K562 (cell line): Measurements from ENCODE around the gene MGA. TPM values are rescaled to one million over a fixed set of nuclear protein-coding genes. Genes with fewer than 3 reads are reported as not detected.

Experiments used
- ATAC-seq: fragments of 200-7000 bp; cut with Tn5 transposase; 3 replicates; pipeline ENCODE4 v1.9.1; 2020; ENCODE audit warnings: moderate library complexity
- BruUV-seq: library from RNA; stranded (reverse); fragments of 400-500 nt; replicated peaks from 2 replicates; lab custom pipeline; 2021; lab: Mats Ljungman, UMichigan
- CTCF ChIA-PET: fragments of 300-600 bp; formaldehyde crosslinking; extraction: SDS; loops from one replicate; lab custom pipeline; 2021; ENCODE audit warnings: low intra/inter-chr PET ratio; lab: Yijun Ruan, JAX
- POLR2A ChIA-PET: fragments of 300-600, 350-650 bp; sonication (Branson Sonifier 250); formaldehyde crosslinking; extraction: SDS; loops from one replicate; lab custom pipeline; 2021; ENCODE audit warnings: antibody characterized with exemption, inconsistent platforms; lab: Yijun Ruan, JAX
- DNase-seq, 4 experiments: peaks; one replicate each; pipeline versions ENCODE4 v3.0.0 to v3.0.0-alpha.2; 2011 to 2018; ENCODE audit warnings: low spot score in 3 of 4, mixed read lengths in 3 of 4; ENCODE audit errors: extremely low read depth in 1 of 4
- FAIRE-seq: peaks from 2 replicates; lab custom pipeline; 2011; peaks lifted over from hg19 to GRCh38; lab: Jason Lieb, UNC
- H2AFZ ChIP-seq: 2 replicates; pipeline ENCODE4 v1.6.0; 2011; ENCODE audit warnings: low read depth, low read length, control low read depth, inconsistent platforms
- H3K27ac ChIP-seq: fragments of 200-600 bp; 3 replicates; pipeline ENCODE4 v1.8.0; 2011; ENCODE audit warnings: low read depth, mild to moderate bottlenecking, control low read depth, inconsistent platforms, low read length, moderate library complexity, mixed read lengths; ENCODE audit errors: extremely low read depth
- H3K27me3 ChIP-seq, 2 experiments: fragments of 300-600 bp in 1 of 2; 2 replicates in 1 of 2; 3 replicates in 1 of 2; pipeline versions ENCODE4 v1.6.0 to v1.8.0; 2011; ENCODE audit warnings: inconsistent platforms in 2 of 2, low read length in 2 of 2, mild to moderate bottlenecking in 1 of 2, mixed read lengths in 1 of 2, moderate library complexity in 1 of 2; ENCODE audit not compliant: control insufficient read depth in 2 of 2, insufficient read depth in 2 of 2
- H3K36me3 ChIP-seq: fragments of 300-600 bp; 3 replicates; pipeline ENCODE4 v1.8.0; 2011; ENCODE audit warnings: mild to moderate bottlenecking, low read length, inconsistent platforms; ENCODE audit not compliant: control insufficient read depth, insufficient read depth
- H3K4me1 ChIP-seq, 2 experiments: fragments of 200-600 bp in 1 of 2; replicated peaks in 1 of 2; 2 replicates in 1 of 2; 3 replicates in 1 of 2; pipeline versions ENCODE4 v1.5.1 to v1.8.0; 2011; ENCODE audit warnings: inconsistent platforms in 2 of 2, low read length in 2 of 2, mild to moderate bottlenecking in 1 of 2, mixed read lengths in 1 of 2, moderate library complexity in 1 of 2; ENCODE audit not compliant: control insufficient read depth in 2 of 2, insufficient read depth in 2 of 2
- H3K4me2 ChIP-seq: 2 replicates; pipeline ENCODE4 v1.6.1; 2011; ENCODE audit warnings: low read length, control low read depth, inconsistent platforms, mixed read lengths; ENCODE audit not compliant: insufficient read depth
- H3K4me3 ChIP-seq: fragments of 200-600 bp; sonication (generic), shearing (Covaris generic); 2 replicates; pipeline ENCODE4 v1.5.1; 2016; ENCODE audit warnings: control low read depth, inconsistent platforms
- H3K79me2 ChIP-seq: fragments of 200-600 bp; 3 replicates; pipeline ENCODE4 v1.8.0; 2011; ENCODE audit warnings: low read length, inconsistent platforms; ENCODE audit not compliant: control insufficient read depth, insufficient read depth
- H3K9ac ChIP-seq, 2 experiments: 2 replicates each; pipeline versions ENCODE4 v1.6.0 to v1.6.1; 2011; ENCODE audit warnings: low read depth in 2 of 2, low read length in 2 of 2, control low read depth in 1 of 2, inconsistent platforms in 1 of 2, mild to moderate bottlenecking in 1 of 2, mixed read lengths in 1 of 2; ENCODE audit not compliant: insufficient read depth in 1 of 2
- H3K9me1 ChIP-seq: one replicate; pipeline ENCODE4 v1.6.0; 2011; ENCODE audit warnings: inconsistent platforms, mild to moderate bottlenecking, low read length, moderate library complexity; ENCODE audit not compliant: control insufficient read depth, insufficient read depth
- H3K9me3 ChIP-seq: replicated peaks from 2 replicates; pipeline ENCODE4 v1.5.1; 2011; ENCODE audit warnings: low read depth, low read length, inconsistent platforms; ENCODE audit not compliant: control insufficient read depth, insufficient read depth
- H4K20me1 ChIP-seq: replicated peaks from 2 replicates; pipeline ENCODE4 v1.6.1; 2011; ENCODE audit warnings: low read length, inconsistent platforms, mixed read lengths; ENCODE audit not compliant: control insufficient read depth, insufficient read depth
- ZNF282 ChIP-seq: sonication (generic); formaldehyde crosslinking; IDR thresholded peaks from 2 replicates; pipeline ENCODE4 v1.8.1; 2023; ENCODE audit warnings: missing genetic modification reagents
- ZNF431 ChIP-seq: sonication (generic); formaldehyde crosslinking; IDR thresholded peaks from 2 replicates; pipeline ENCODE4 v1.8.0; 2022; ENCODE audit warnings: mild to moderate bottlenecking, missing genetic modification reagents
- ZNF589 ChIP-seq: fragments of 200-800 bp; sonication (Bioruptor generic); IDR thresholded peaks from 2 replicates; pipeline ENCODE4 v1.6.1; 2016; ENCODE audit warnings: low read depth, missing genetic modification characterization, missing compliant biosample characterization
- ZNF592 ChIP-seq: fragments of 450-650 bp; IDR thresholded peaks from 2 replicates; pipeline ENCODE4 v1.6.1; 2017; ENCODE audit warnings: antibody characterized with exemption, mild to moderate bottlenecking
- WGBS: fragments of 100-300 bp; shearing (Covaris generic); methylation state at CpG from one replicate; pipeline ENCODE4 v1.1.6; 2016; ENCODE audit warnings: low coverage, mixed read lengths; ENCODE audit not compliant: insufficient coverage; ENCODE audit errors: missing lambda C conversion rate; 5-methylcytosine and 5-hydroxymethylcytosine counted together
- in situ Hi-C: fragments of 300-500 bp; cut with MboI; formaldehyde crosslinking; loops from 4 replicates; pipeline ENCODE4 v1.15.0; 2018; ENCODE audit warnings: inconsistent platforms, mixed read lengths
- intact Hi-C: fragments of 100-400 bp; cut with micrococcal nuclease; formaldehyde crosslinking; loops from 2 replicates; pipeline ENCODE4 v1.14.2; 2022
- polyA plus RNA-seq, 8 experiments: library from polyadenylated mRNA; depleted of rRNA in 4 of 8; stranded (reverse) in 5 of 8; unstranded in 3 of 8; fragments of >200 nt; fragmentation: Nextera tagmentation in 2 of 8; fragmentation: Illumina TruSeq in 1 of 8; extraction: Ambion mirVana in 2 of 8; extraction: Trizol in 1 of 8; gene quantifications; 2 replicates each; pipeline versions ENCODE4 v1.2.1 to v1.2.3, GENCODE V29; 2011 to 2014; ENCODE audit warnings: inconsistent platforms in 1 of 8, missing spikeins in 1 of 8
- total RNA-seq, 7 experiments: library from RNA; depleted of rRNA in 6 of 7; stranded (reverse); fragments of >200 nt in 6 of 7; fragmentation: Illumina TruSeq in 2 of 7; extraction: Trizol in 2 of 7; gene quantifications; 2 replicates each; pipeline versions ENCODE4 v1.2.1 to v1.2.3, GENCODE V29; 2011 to 2021; ENCODE audit warnings: low replicate concordance in 1 of 7
- TF ChIP-seq, protein P1 (sequence below): sonication (generic); formaldehyde crosslinking; IDR thresholded peaks from 2 replicates; pipeline ENCODE4 v1.8.1; 2023; ENCODE audit warnings: mild to moderate bottlenecking, missing genetic modification reagents
- TF ChIP-seq, protein P2 (sequence below): sonication (generic); formaldehyde crosslinking; IDR thresholded peaks from 2 replicates; pipeline ENCODE4 v1.8.0; 2023; ENCODE audit warnings: missing genetic modification reagents, mild to moderate bottlenecking, borderline replicate concordance
- TF ChIP-seq, protein P3 (sequence below): sonication (generic); formaldehyde crosslinking; IDR thresholded peaks from 2 replicates; pipeline ENCODE4 v1.9.0; 2022; ENCODE audit warnings: mild to moderate bottlenecking, missing genetic modification reagents

Gene MGA
- total and polyA plus RNA-seq, 9 of the 15 experiments (the other 6 are each of a cell fraction or from before 2014, with no cell fraction given), result 4.7 to 56.1 (median 21.1) TPM

DNA sequence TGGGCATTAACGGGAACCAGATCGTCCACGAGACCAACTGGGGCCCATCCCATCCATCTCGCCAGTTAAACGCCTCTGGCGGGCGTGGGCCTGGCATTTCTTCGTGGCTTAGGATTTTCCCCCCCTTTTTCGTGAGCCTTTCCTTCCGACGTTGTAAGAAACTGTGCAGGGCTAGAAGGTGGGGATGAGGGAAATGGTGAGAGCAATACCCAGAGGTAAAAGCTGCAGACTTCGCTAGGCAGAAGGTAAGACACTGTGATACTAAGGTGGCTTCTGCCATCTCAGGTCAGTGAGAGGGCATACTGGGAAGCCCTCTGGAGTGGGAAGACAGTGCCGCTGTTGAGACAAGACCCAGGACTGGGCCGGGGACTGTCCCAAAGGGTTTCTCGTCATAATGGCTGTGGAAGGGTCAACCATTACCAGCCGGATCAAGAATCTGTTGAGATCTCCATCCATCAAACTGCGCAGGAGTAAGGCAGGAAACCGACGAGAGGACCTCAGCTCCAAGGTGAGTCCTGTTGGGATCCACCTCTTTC is 114.7 kb downstream of the MGA start:
- H3K27ac ChIP-seq, result peak overlapping the region; percentile 70
- peaks cover 9% of the 10 kb centered on the region for H3K79me2 ChIP-seq
- WGBS, result 22% methylated on average over 19 of the region's 19 CpGs
- intact Hi-C loops (loop anchor here (5.0 kb wide), 1 partner anchor 218 kb away; the partner anchor contains the start of gene TYRO3), in situ Hi-C loops (loop anchor here (5.0 kb wide), 1 partner anchor 37 kb away; no protein-coding TSS in a partner anchor)
- no peaks in the 10 kb centered on the region; the same call in 1 of the 2 replicates for H4K20me1 ChIP-seq
- ChIA-PET CTCF (interaction anchor here (5.6 kb wide), 1 partner anchor 36 kb away, joined by 98 read pairs; no protein-coding TSS in a partner anchor), POLR2A (interaction anchor here (1.0 to 2.5 kb wide), 10 partner anchors 8 to 43 kb away, joined by 3 to 15 read pairs (median 6); no protein-coding TSS in a partner anchor)
- no peaks in the 10 kb centered on the region for H3K9me3 ChIP-seq
- no peak; the same call in 2 of the 3 replicates for ATAC-seq
- peak overlapping the region; percentile 80 for H3K4me2 ChIP-seq
- FAIRE-seq, result no peak
- H3K9ac ChIP-seq, result peak overlapping the region; percentile 70 to 93
- peaks cover 12 to 31% of the 10 kb centered on the region in 2 experiments for H3K4me1 ChIP-seq
- no peaks in the 10 kb centered on the region; a peak in 1 of 5 replicates for H3K27me3 ChIP-seq
- no peak for DNase-seq
- H3K9me1 ChIP-seq, result no peaks in the 10 kb centered on the region
- BruUV-seq, result no TSS peak
- H3K36me3 ChIP-seq, result peaks cover 5% of the 10 kb centered on the region; the same call in 1 of the 3 replicates
- H3K4me3 ChIP-seq, result peak overlapping the region; percentile 54
- H2AFZ ChIP-seq, result peak overlapping the region; percentile 76
- TF ChIP-seq, protein P1, sequence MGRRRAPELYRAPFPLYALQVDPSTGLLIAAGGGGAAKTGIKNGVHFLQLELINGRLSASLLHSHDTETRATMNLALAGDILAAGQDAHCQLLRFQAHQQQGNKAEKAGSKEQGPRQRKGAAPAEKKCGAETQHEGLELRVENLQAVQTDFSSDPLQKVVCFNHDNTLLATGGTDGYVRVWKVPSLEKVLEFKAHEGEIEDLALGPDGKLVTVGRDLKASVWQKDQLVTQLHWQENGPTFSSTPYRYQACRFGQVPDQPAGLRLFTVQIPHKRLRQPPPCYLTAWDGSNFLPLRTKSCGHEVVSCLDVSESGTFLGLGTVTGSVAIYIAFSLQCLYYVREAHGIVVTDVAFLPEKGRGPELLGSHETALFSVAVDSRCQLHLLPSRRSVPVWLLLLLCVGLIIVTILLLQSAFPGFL, result peak; percentile 21; the same call in 1 of the 2 replicates
- TF ChIP-seq ZNF431 (CRISPR knock-in tag), result peak; percentile 31; the same call in 1 of the 2 replicates
- no peak for TF ChIP-seq ZNF589 (CRISPR knock-in tag)
- no peak for TF ChIP-seq ZNF592
- 0 out of 2 replicates have a peak, but pooled peaks have one; percentile 68 for TF ChIP-seq ZNF282
- TF ChIP-seq, protein P2, sequence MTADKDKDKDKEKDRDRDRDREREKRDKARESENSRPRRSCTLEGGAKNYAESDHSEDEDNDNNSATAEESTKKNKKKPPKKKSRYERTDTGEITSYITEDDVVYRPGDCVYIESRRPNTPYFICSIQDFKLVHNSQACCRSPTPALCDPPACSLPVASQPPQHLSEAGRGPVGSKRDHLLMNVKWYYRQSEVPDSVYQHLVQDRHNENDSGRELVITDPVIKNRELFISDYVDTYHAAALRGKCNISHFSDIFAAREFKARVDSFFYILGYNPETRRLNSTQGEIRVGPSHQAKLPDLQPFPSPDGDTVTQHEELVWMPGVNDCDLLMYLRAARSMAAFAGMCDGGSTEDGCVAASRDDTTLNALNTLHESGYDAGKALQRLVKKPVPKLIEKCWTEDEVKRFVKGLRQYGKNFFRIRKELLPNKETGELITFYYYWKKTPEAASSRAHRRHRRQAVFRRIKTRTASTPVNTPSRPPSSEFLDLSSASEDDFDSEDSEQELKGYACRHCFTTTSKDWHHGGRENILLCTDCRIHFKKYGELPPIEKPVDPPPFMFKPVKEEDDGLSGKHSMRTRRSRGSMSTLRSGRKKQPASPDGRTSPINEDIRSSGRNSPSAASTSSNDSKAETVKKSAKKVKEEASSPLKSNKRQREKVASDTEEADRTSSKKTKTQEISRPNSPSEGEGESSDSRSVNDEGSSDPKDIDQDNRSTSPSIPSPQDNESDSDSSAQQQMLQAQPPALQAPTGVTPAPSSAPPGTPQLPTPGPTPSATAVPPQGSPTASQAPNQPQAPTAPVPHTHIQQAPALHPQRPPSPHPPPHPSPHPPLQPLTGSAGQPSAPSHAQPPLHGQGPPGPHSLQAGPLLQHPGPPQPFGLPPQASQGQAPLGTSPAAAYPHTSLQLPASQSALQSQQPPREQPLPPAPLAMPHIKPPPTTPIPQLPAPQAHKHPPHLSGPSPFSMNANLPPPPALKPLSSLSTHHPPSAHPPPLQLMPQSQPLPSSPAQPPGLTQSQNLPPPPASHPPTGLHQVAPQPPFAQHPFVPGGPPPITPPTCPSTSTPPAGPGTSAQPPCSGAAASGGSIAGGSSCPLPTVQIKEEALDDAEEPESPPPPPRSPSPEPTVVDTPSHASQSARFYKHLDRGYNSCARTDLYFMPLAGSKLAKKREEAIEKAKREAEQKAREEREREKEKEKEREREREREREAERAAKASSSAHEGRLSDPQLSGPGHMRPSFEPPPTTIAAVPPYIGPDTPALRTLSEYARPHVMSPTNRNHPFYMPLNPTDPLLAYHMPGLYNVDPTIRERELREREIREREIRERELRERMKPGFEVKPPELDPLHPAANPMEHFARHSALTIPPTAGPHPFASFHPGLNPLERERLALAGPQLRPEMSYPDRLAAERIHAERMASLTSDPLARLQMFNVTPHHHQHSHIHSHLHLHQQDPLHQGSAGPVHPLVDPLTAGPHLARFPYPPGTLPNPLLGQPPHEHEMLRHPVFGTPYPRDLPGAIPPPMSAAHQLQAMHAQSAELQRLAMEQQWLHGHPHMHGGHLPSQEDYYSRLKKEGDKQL (CRISPR knock-in tag), result 0 out of 2 replicates have a peak, but pooled peaks have one; percentile 5
- TF ChIP-seq, protein P3, sequence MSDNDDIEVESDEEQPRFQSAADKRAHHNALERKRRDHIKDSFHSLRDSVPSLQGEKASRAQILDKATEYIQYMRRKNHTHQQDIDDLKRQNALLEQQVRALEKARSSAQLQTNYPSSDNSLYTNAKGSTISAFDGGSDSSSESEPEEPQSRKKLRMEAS (CRISPR knock-in tag), result peak; percentile 55; the same call in 1 of the 2 replicates
